Natural killer cell (primary cell): ENCODE results near the gene NPTXR. TPM values are rescaled to one million over a fixed set of nuclear protein-coding genes. Genes with fewer than 3 reads are reported as not detected.

ENCODE experiments used
- ATAC-seq, 3 donors: fragments of 150-1000 bp in 2 of 3; fragments of 200-7000 bp in 1 of 3; cut with Tn5 transposase; 1 replicate in 1 of 3; 2 replicates in 2 of 3; pipeline ENCODE4 v1.10.0; 2021; ENCODE audit warnings: mild to moderate bottlenecking in 2 of 3, moderate library complexity in 2 of 3
- DNase-seq, 2 donors: peaks; one replicate each; pipeline versions ENCODE4 v3.0.0 to v3.0.0-alpha.2; 2013 to 2021; ENCODE audit warnings: mixed read lengths in 1 of 2
- H3K27ac ChIP-seq: one replicate; pipeline ENCODE4 v1.5.1; 2013; ENCODE audit warnings: mild to moderate bottlenecking, low read length
- H3K27me3 ChIP-seq: one replicate; pipeline ENCODE4 v1.6.1; 2013; ENCODE audit warnings: low read length; ENCODE audit not compliant: control insufficient read depth, insufficient read depth
- H3K36me3 ChIP-seq: one replicate; pipeline ENCODE4 v1.6.1; 2013; ENCODE audit warnings: low read length; ENCODE audit not compliant: control insufficient read depth, insufficient read depth
- H3K4me1 ChIP-seq: one replicate; pipeline ENCODE4 v1.6.1; 2013; ENCODE audit warnings: low read length; ENCODE audit not compliant: control insufficient read depth, insufficient read depth
- H3K4me3 ChIP-seq: one replicate; pipeline ENCODE4 v1.5.1; 2013; ENCODE audit warnings: low read length
- H3K9me3 ChIP-seq: one replicate; pipeline ENCODE4 v1.6.1; 2013; ENCODE audit warnings: low read length; ENCODE audit not compliant: control insufficient read depth, insufficient read depth
- H3K27ac Mint-ChIP-seq, 2 donors: one replicate each; pipeline ENCODE4 v1.8.0; 2022; ENCODE audit warnings: mild to moderate bottlenecking in 2 of 2, mixed read lengths in 2 of 2, moderate library complexity in 1 of 2
- H3K27me3 Mint-ChIP-seq, 2 donors: one replicate each; pipeline ENCODE4 v1.8.0; 2022; ENCODE audit warnings: low read depth in 2 of 2, mixed read lengths in 2 of 2
- H3K36me3 Mint-ChIP-seq: one replicate; pipeline ENCODE4 v1.8.0; 2022; ENCODE audit warnings: mixed read lengths
- H3K4me1 Mint-ChIP-seq, 2 donors: one replicate each; pipeline ENCODE4 v1.8.0; 2022; ENCODE audit warnings: mixed read lengths in 2 of 2
- H3K4me3 Mint-ChIP-seq: one replicate; pipeline ENCODE4 v1.8.0; 2022; ENCODE audit warnings: mild to moderate bottlenecking, moderate library complexity, mixed read lengths
- H3K9me3 Mint-ChIP-seq, 2 donors: one replicate each; pipeline ENCODE4 v1.8.0; 2022; ENCODE audit warnings: mixed read lengths in 2 of 2
- WGBS: methylation state at CpG from one replicate; pipeline ENCODE4 v1.1.7; 2013; ENCODE audit warnings: missing lambda C conversion rate; ENCODE audit not compliant: insufficient coverage; 5-methylcytosine and 5-hydroxymethylcytosine counted together
- intact Hi-C: fragments of 100-400 bp; cut with micrococcal nuclease; formaldehyde crosslinking; loops from one replicate; pipeline ENCODE4 v1.14.2; 2022
- total RNA-seq, 4 donors: library from RNA; stranded (reverse); fragments of 120-200 nt in 1 of 4; gene quantifications; one replicate each; pipeline versions ENCODE4 v1.2.3 to v1.2.4, GENCODE V29; 2013 to 2022
- TF ChIP-seq, protein P1 (sequence below): fragments of 200-600 bp; IDR thresholded peaks from one replicate; pipeline ENCODE4 v1.8.0; 2022; ENCODE audit warnings: antibody characterized with exemption

Gene NPTXR
- total RNA-seq, 3 donors from 2014 or later (not counting 1 experiment from before 2014, with no cell fraction given), result 4.8 to 8.2 (median 6.1) TPM

DNA sequence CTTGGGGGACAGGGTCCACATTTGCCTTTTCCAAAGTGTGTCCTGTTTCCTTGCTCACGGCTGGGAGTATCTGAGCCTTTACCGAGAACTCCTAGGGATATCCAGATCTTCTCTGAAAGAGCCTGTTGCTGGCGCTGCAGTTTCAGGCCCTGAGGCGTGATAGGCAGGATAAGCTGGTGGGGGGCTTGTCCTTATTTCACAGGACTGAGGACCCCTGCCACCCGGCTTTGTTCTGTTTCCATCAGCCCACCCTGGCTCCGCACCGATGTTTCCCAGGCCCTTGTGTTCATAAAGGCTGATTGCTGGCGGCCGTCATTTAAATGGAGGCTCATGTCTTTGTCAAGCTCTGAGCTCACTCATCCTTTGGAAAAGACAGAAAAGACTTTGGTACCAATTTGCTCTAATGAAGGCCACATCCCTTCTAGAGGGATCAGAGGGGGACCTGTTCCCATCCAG is 9.4 kb upstream of the NPTXR start:
- H3K9me3 ChIP-seq, result no peaks in the 10 kb centered on the region
- no peak overlapping the region for H3K4me3 ChIP-seq
- WGBS, result 83% methylated on average over 9 of the region's 9 CpGs
- H3K27ac ChIP-seq, result no peak overlapping the region
- no peak for ATAC-seq
- DNase-seq, result no peak
- no peak overlapping the region for H3K4me3 Mint-ChIP-seq
- H3K27ac Mint-ChIP-seq, result no peak overlapping the region
- TF ChIP-seq, protein P1, sequence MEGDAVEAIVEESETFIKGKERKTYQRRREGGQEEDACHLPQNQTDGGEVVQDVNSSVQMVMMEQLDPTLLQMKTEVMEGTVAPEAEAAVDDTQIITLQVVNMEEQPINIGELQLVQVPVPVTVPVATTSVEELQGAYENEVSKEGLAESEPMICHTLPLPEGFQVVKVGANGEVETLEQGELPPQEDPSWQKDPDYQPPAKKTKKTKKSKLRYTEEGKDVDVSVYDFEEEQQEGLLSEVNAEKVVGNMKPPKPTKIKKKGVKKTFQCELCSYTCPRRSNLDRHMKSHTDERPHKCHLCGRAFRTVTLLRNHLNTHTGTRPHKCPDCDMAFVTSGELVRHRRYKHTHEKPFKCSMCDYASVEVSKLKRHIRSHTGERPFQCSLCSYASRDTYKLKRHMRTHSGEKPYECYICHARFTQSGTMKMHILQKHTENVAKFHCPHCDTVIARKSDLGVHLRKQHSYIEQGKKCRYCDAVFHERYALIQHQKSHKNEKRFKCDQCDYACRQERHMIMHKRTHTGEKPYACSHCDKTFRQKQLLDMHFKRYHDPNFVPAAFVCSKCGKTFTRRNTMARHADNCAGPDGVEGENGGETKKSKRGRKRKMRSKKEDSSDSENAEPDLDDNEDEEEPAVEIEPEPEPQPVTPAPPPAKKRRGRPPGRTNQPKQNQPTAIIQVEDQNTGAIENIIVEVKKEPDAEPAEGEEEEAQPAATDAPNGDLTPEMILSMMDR, result no peak
- no peaks in the 10 kb centered on the region for H3K36me3 ChIP-seq
- intact Hi-C loops, result no loop called here
- H3K4me1 ChIP-seq, result no peaks in the 10 kb centered on the region
- H3K36me3 Mint-ChIP-seq, result no peaks in the 10 kb centered on the region
- H3K4me1 Mint-ChIP-seq, result no peaks in the 10 kb centered on the region
- H3K27me3 ChIP-seq, result no peaks in the 10 kb centered on the region
- H3K9me3 Mint-ChIP-seq, result no peaks in the 10 kb centered on the region
- H3K27me3 Mint-ChIP-seq, result peaks cover 0 to 8% of the 10 kb centered on the region in 2 donors

DNA sequence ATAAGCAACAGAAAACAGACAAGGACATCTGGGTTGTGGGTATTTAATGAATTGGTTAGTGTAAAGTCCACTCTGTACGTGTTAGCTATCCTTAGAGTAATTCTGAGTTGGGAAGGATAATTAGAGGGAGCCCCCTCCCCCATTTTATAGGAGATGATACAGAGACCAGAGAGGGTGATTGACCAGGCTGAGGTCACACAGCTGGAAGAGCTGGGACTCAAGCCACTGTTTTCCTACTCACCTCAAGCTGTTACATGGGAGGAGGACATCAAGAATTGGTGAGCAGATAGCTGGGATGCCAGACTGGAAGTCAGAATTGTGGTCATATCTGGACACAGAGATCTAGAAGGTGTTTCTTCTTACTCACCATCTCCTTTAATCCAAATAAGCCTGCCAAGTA is 8.7 kb upstream of the NPTXR start:
- WGBS, result 86% methylated on average over 1 of the region's 1 CpG

DNA sequence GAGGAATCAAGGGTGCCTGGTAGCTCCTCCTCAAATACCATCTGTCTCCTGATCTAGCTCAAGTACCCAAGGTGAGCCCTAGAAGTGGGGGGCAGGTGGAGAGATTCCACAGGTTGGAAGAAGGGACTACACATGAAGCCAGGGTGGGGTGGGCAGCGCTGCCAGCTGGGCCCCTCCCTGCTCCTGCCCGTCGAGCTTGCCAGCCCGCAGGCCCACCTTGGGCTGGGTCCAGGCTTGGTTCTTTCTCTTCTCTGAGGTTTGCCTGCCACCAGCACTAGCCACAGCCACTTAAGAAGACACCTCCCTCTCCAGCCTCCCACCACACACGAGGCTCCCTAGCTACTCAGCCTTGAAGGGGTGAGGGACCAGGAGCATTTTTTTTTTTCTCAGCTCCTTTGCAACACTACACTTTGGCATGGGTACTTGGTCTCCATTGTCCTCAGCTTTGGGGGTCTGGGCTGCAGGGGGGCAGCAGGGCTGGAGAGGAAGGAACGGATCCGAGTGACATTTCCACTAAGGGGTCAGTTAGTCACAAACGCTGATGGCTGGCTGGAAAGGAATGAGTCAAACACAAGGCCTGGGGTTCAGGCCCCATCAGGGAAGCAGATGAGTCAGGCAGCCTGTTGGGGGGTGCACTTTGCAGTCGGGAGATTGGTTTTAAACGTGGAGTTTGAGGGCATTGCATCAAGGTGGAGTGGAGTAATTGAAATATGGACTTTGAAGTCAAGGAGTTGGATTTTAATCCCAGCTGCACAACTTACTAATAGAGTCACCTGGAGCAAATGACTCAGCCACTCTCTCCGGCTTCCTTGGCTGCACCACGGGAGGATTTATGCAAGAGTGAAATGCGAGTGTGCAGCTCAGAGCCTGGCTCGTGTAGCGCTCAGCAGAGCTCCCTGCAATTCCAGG is 7.4 kb upstream of the NPTXR start:
- Histone ChIP-seq H3K27ac (no peak overlapping the region), H3K36me3 (no peaks in the 10 kb centered on the region), H3K4me1 (no peaks in the 10 kb centered on the region), H3K4me3 (no peak overlapping the region), H3K9me3 (no peaks in the 10 kb centered on the region), H3K27me3 (no peaks in the 10 kb centered on the region)
- intact Hi-C loops, result no loop called here
- H3K4me3 Mint-ChIP-seq, result no peak overlapping the region
- DNase-seq, result no peak
- TF ChIP-seq, protein P1, result no peak
- H3K27me3 Mint-ChIP-seq, result peaks cover 0 to 8% of the 10 kb centered on the region in 2 donors
- H3K9me3 Mint-ChIP-seq, result no peaks in the 10 kb centered on the region
- H3K4me1 Mint-ChIP-seq, result no peaks in the 10 kb centered on the region
- WGBS, result 68% methylated on average over 15 of the region's 15 CpGs
- no peaks in the 10 kb centered on the region for H3K36me3 Mint-ChIP-seq
- no peak for ATAC-seq
- H3K27ac Mint-ChIP-seq, result no peak overlapping the region

More for the DNA sequence above, 8.7 kb upstream of the NPTXR start:
- H3K27me3 ChIP-seq, result no peaks in the 10 kb centered on the region
- H3K9me3 Mint-ChIP-seq, result no peaks in the 10 kb centered on the region
- no peak overlapping the region for H3K4me3 ChIP-seq
- TF ChIP-seq, protein P1, result no peak
- intact Hi-C loops, result no loop called here
- no peaks in the 10 kb centered on the region for H3K4me1 Mint-ChIP-seq
- no peaks in the 10 kb centered on the region for H3K36me3 Mint-ChIP-seq
- ATAC-seq (no peak), DNase-seq (no peak)
- no peak overlapping the region for H3K27ac ChIP-seq
- H3K4me1 ChIP-seq, result no peaks in the 10 kb centered on the region
- H3K27me3 Mint-ChIP-seq, result peaks cover 0 to 8% of the 10 kb centered on the region in 2 donors
- H3K4me3 Mint-ChIP-seq, result no peak overlapping the region
- H3K9me3 ChIP-seq, result no peaks in the 10 kb centered on the region
- no peak overlapping the region for H3K27ac Mint-ChIP-seq
- H3K36me3 ChIP-seq, result no peaks in the 10 kb centered on the region
